LNCaP clone FGC (cell line): ENCODE data around the gene RNF144A.

ENCODE experiments used
- DNase-seq: peaks from one replicate; pipeline ENCODE4 v3.0.0-alpha.2; 2011; ENCODE audit warnings: low read depth
- H3K4me3 ChIP-seq: 2 replicates; pipeline ENCODE4 v1.5.1; 2011; ENCODE audit warnings: mild to moderate bottlenecking, low read depth, low read length, control low read depth
- CTCF ChIP-seq: IDR thresholded peaks from 2 replicates; pipeline ENCODE4 v1.5.1; 2012; ENCODE audit warnings: mild to moderate bottlenecking; ENCODE audit not compliant: control insufficient read depth, insufficient read depth; ENCODE audit errors: extremely low read depth

The RNF144A gene

DNA sequence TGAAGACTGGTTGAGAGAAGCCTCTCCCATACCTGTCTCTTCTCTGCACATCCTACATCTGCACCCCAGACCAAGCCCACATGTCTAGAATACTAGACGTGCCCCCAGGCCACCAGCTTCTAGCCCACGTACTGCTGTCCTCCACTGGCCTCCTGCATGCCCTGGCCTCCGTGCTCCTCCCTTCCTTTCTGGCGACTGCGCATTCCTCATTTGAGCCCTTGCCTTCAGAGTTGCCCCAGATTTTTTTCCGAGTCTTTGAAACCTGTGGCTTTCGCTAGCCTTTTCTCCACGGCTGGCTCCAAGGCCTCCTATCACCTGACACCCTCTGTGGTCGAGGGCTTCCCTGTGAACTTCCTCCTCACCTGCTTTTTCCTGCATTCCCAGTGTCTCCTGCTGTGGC, 11.2 kb downstream of the RNF144A start:
- TF ChIP-seq CTCF: no peak
- DNase-seq: no peak
- no peak overlapping the region for H3K4me3 ChIP-seq

GRCh38 chr2:6929196-6929819, 12.1 kb downstream of the RNF144A start:
- DNase-seq: no peak

GRCh38 chr2:6930923-6931647, 13.9 kb downstream of the RNF144A start:
- no peak overlapping the region for H3K4me3 ChIP-seq
- TF ChIP-seq CTCF: no peak
- DNase-seq: no peak

More at GRCh38 chr2:6929196-6929819, 12.1 kb downstream of the RNF144A start:
- TF ChIP-seq CTCF: no peak
- H3K4me3 ChIP-seq: no peak overlapping the region

- no peak for DNase-seq
- H3K4me3 ChIP-seq: no peak overlapping the region
- TF ChIP-seq CTCF: no peak
Measured at GRCh38 chr2:6931753-6932152, 14.5 kb downstream of the RNF144A start.

GRCh38 chr2:6932206-6932605, 15.0 kb downstream of the RNF144A start:
- no peak for TF ChIP-seq CTCF
- no peak overlapping the region for H3K4me3 ChIP-seq
- no peak for DNase-seq

DNA sequence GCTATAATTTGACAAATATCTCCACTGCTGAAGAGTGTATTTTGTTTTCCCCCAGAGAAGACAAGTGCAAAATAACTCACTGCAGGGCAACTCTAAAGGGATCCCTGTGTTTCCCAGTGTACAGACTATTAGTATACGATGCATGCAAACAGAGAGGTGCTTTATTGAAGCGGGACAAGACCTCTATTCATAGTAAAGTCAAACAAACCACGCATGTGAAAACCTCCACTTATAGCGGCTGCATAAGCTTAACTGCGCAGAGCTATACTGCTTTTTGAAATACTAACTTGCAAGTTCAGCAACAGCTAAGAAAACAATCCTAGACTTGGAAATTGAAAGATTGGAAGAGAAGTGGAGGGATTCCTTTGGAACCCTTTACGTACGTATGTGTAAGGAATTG, 15.6 kb downstream of the RNF144A start:
- DNase-seq: no peak
- TF ChIP-seq CTCF: no peak
- H3K4me3 ChIP-seq: no peak overlapping the region
